Loucy (cell line): ENCODE measurements around the gene ZSCAN21.
A peak's percentile ranks its signal among the peaks of the same experiment; 100 is the strongest.

Experiments
- H2AFZ ChIP-seq: fragments of 200-600 bp; sonication (generic); 2 replicates; pipeline ENCODE4 v1.6.0; 2016; ENCODE audit warnings: antibody characterized with exemption, mild to moderate bottlenecking, low read length, moderate library complexity
- H3F3A ChIP-seq: fragments of 200-600 bp; 2 replicates; pipeline ENCODE4 v1.6.0; 2016; ENCODE audit warnings: antibody characterized with exemption, low read depth, mild to moderate bottlenecking
- H3K27me3 ChIP-seq: fragments of 200-600 bp; sonication (generic); 2 replicates; pipeline ENCODE4 v1.6.1; 2014; ENCODE audit warnings: low read length, mild to moderate bottlenecking; ENCODE audit not compliant: insufficient read depth, poor library complexity, severe bottlenecking
- H3K36me3 ChIP-seq: fragments of 200-600 bp; sonication (generic); 2 replicates; pipeline ENCODE4 v1.6.1; 2016; ENCODE audit warnings: low read length; ENCODE audit not compliant: insufficient read depth
- H3K4me1 ChIP-seq: fragments of 200-600 bp; sonication (generic); 2 replicates; pipeline ENCODE4 v1.5.1; 2014; ENCODE audit warnings: low read length, mild to moderate bottlenecking; ENCODE audit not compliant: insufficient read depth, poor library complexity, severe bottlenecking
- H3K4me2 ChIP-seq: fragments of 200-600 bp; sonication (generic); 2 replicates; pipeline ENCODE4 v1.6.0; 2014; ENCODE audit warnings: antibody characterized with exemption, low read length, low read depth, mild to moderate bottlenecking; ENCODE audit not compliant: poor library complexity, severe bottlenecking
- H3K4me3 ChIP-seq: fragments of 200-600 bp; sonication (generic); 2 replicates; pipeline ENCODE4 v1.5.1; 2014; ENCODE audit warnings: low read length, mild to moderate bottlenecking, mixed read lengths; ENCODE audit not compliant: poor library complexity, severe bottlenecking
- H3K79me2 ChIP-seq: fragments of 200-600 bp; sonication (generic); 2 replicates; pipeline ENCODE4 v1.6.1; 2014; ENCODE audit warnings: low read length; ENCODE audit not compliant: insufficient read depth
- H3K9ac ChIP-seq: fragments of 200-600 bp; sonication (generic); 2 replicates; pipeline ENCODE4 v1.6.0; 2014; ENCODE audit warnings: mild to moderate bottlenecking, low read depth, low read length, moderate library complexity; ENCODE audit not compliant: poor library complexity, severe bottlenecking
- H3K9me2 ChIP-seq: fragments of 200-600 bp; sonication (generic); replicated peaks from 2 replicates; pipeline ENCODE4 v1.6.1; 2016; ENCODE audit warnings: low read depth, low read length, mixed read lengths
- H3K9me3 ChIP-seq: fragments of 200-600 bp; sonication (generic); 2 replicates; pipeline ENCODE4 v1.6.1; 2014; ENCODE audit warnings: mild to moderate bottlenecking, antibody characterized with exemption, low read length, low read depth; ENCODE audit not compliant: insufficient read depth
- H4K20me1 ChIP-seq: fragments of 200-600 bp; sonication (generic); 2 replicates; pipeline ENCODE4 v1.6.0; 2014; ENCODE audit warnings: antibody characterized with exemption, low read length, mild to moderate bottlenecking; ENCODE audit not compliant: insufficient read depth, poor library complexity, severe bottlenecking
- CTCF ChIP-seq: fragments of 200-600 bp; sonication (generic); conservative IDR thresholded peaks from 2 replicates; pipeline ENCODE4 v1.5.1; 2014; ENCODE audit warnings: mild to moderate bottlenecking, antibody characterized with exemption, low read length
- EZH2phosphoT487 ChIP-seq: fragments of 200-600 bp; IDR thresholded peaks from 2 replicates; pipeline ENCODE4 v1.6.1; 2018; ENCODE audit warnings: antibody characterized with exemption, mild to moderate bottlenecking, moderate library complexity, borderline replicate concordance

Gene ZSCAN21

DNA sequence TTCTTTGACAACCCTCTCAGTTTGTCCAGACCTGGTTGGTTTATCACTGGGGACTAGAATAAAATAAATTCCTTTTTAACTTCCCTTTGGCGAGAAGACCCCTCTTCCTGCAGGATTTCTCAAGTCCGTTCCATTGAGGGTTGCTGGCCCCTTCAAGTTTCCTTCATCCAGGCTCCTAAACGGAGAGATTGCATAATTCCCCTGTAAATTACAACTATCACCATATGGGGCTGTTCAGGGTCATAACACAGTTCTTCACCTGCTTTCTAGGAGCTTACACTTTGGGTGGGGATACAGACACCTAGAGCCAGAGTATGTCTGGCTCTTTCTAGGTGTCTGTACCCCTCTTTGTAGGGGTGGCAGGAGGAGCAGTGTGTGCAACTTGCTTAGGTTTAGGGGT, 35.9 kb downstream of the ZSCAN21 start:
- peaks cover 37% of the 10 kb centered on the region for H3K79me2 ChIP-seq
- H3K36me3 ChIP-seq = no peaks in the 10 kb centered on the region
- no peak overlapping the region for H3K4me2 ChIP-seq
- peaks cover 15% of the 10 kb centered on the region for H3K4me1 ChIP-seq
- no peaks in the 10 kb centered on the region for H3K27me3 ChIP-seq
- 0 out of 2 replicates have a peak, but pooled peaks cover under 1% of the 10 kb centered on the region for H3F3A ChIP-seq
- H3K9me3 ChIP-seq = no peaks in the 10 kb centered on the region
- H3K9ac ChIP-seq = no peak overlapping the region
- no peak overlapping the region for H3K4me3 ChIP-seq
- no peaks in the 10 kb centered on the region for H3K9me2 ChIP-seq
- TF ChIP-seq CTCF = no peak
- TF ChIP-seq EZH2phosphoT487 = no peak
- peaks cover 9% of the 10 kb centered on the region for H4K20me1 ChIP-seq
- H2AFZ ChIP-seq = no peak overlapping the region

DNA sequence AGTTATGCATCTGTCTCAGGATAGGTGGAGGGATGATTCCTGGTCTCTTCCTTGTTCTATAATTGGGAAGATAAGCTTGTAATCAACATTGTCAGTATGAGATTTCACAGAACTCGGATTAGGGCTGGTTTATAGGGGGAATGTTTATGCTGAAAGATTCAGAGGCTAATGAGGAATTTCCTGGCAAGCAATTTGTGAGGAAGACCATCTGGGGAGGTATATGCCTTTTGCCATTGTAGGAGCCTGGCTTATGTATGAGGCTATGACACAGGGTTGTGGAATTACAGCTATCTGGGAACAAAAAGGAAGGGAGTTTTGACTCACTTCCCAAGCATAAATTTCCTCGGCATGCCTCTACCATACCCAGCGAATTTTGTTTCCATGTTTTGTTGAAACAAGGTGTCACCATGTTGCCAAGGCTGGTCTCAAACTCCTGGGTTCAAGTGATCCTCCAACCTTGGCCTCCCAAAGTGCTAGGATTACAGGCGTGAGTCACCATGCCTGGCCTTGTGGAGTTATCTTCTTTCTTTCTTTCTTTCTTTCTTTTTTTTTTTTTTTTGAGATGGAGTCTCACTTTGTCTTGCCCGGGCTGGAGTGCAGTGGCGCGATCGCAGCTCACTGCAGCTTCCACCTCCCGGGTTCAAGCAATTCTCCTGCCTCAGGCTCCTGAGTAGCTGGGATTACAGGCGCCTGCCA, 37.6 kb downstream of the ZSCAN21 start:
- Histone ChIP-seq H3K9me2 (no peaks in the 10 kb centered on the region), H2AFZ (no peak overlapping the region), H3K9me3 (no peaks in the 10 kb centered on the region), H3K4me1 (peaks cover 19% of the 10 kb centered on the region), H3K27me3 (no peaks in the 10 kb centered on the region), H3K4me3 (no peak overlapping the region), H3K9ac (no peak overlapping the region), H3K79me2 (peaks cover 28% of the 10 kb centered on the region; the same call in 1 of the 2 replicates), H4K20me1 (peaks cover 9% of the 10 kb centered on the region), H3K4me2 (no peak overlapping the region), H3F3A (0 out of 2 replicates have a peak, but pooled peaks cover 11% of the 10 kb centered on the region), H3K36me3 (peaks cover 15% of the 10 kb centered on the region; the same call in 1 of the 2 replicates)
- no peak for TF ChIP-seq EZH2phosphoT487
- TF ChIP-seq CTCF = no peak

- Histone ChIP-seq H3K9ac (peak overlapping the region; percentile 97), H4K20me1 (peaks cover 17% of the 10 kb centered on the region), H3K36me3 (peaks cover 24% of the 10 kb centered on the region; the same call in 1 of the 2 replicates), H3F3A (peaks cover 20% of the 10 kb centered on the region; the same call in 1 of the 2 replicates), H3K27me3 (no peaks in the 10 kb centered on the region), H3K9me2 (no peaks in the 10 kb centered on the region), H3K79me2 (peaks cover 31% of the 10 kb centered on the region; the same call in 1 of the 2 replicates), H3K4me2 (peak overlapping the region; percentile 98), H3K4me3 (peak overlapping the region; percentile 97), H3K9me3 (no peaks in the 10 kb centered on the region), H2AFZ (peak overlapping the region; percentile 96), H3K4me1 (peaks cover 19% of the 10 kb centered on the region)
- no peak for TF ChIP-seq EZH2phosphoT487
- no peak for TF ChIP-seq CTCF
These were observed 38.6 kb downstream of the ZSCAN21 start for GRCh38 chr7:100088095-100088620.
